MM.1S (cell line): ENCODE data around the gene NPHS1.

ENCODE experiments used
- DNase-seq: peaks from one replicate; pipeline ENCODE4 v3.0.0-alpha.2; 2015
- H2AFZ ChIP-seq: fragments of 300-600 bp; sonication (generic); 2 replicates; pipeline ENCODE4 v1.6.0; 2016; ENCODE audit warnings: antibody characterized with exemption, low read length
- H3F3A ChIP-seq: fragments of 300-600 bp; sonication (generic); 2 replicates; pipeline ENCODE4 v1.6.1; 2016; ENCODE audit warnings: mild to moderate bottlenecking, antibody characterized with exemption, low read length, moderate library complexity, mixed read lengths; ENCODE audit not compliant: insufficient read depth
- H3K27ac ChIP-seq: fragments of 300-600 bp; sonication (generic); 2 replicates; pipeline ENCODE4 v1.5.1; 2016; ENCODE audit warnings: mild to moderate bottlenecking, low read length
- H3K27me3 ChIP-seq: fragments of 300-600 bp; sonication (generic); replicated peaks from 2 replicates; pipeline ENCODE4 v1.6.0; 2016; ENCODE audit warnings: low read length; ENCODE audit not compliant: insufficient read depth
- H3K36me3 ChIP-seq: fragments of 300-600 bp; sonication (generic); replicated peaks from 2 replicates; pipeline ENCODE4 v1.6.1; 2016; ENCODE audit warnings: mild to moderate bottlenecking, low read length, mixed read lengths; ENCODE audit not compliant: insufficient read depth
- H3K4me1 ChIP-seq: fragments of 300-600 bp; sonication (generic); 2 replicates; pipeline ENCODE4 v1.6.1; 2016; ENCODE audit warnings: low read length, mixed read lengths
- H3K4me2 ChIP-seq: fragments of 300-600 bp; sonication (generic); 2 replicates; pipeline ENCODE4 v1.6.0; 2016; ENCODE audit warnings: low read depth, low read length
- H3K4me3 ChIP-seq: fragments of 300-600 bp; sonication (generic); 2 replicates; pipeline ENCODE4 v1.5.1; 2016; ENCODE audit warnings: low read length, mixed read lengths
- H3K79me2 ChIP-seq: fragments of 300-600 bp; sonication (generic); 2 replicates; pipeline ENCODE4 v1.6.1; 2016; ENCODE audit warnings: mixed run types, low read length, mixed read lengths
- H3K9ac ChIP-seq: fragments of 300-600 bp; sonication (generic); 2 replicates; pipeline ENCODE4 v1.6.1; 2016; ENCODE audit warnings: low read length, mixed read lengths
- H3K9me2 ChIP-seq: fragments of 300-600 bp; sonication (generic); replicated peaks from 2 replicates; pipeline ENCODE4 v1.6.1; 2016; ENCODE audit warnings: mild to moderate bottlenecking, low read length, mixed read lengths; ENCODE audit not compliant: insufficient read depth
- H3K9me3 ChIP-seq: fragments of 300-600 bp; sonication (generic); replicated peaks from 2 replicates; pipeline ENCODE4 v1.6.1; 2016; ENCODE audit warnings: mild to moderate bottlenecking, low read length, mixed read lengths; ENCODE audit not compliant: insufficient read depth
- H4K20me1 ChIP-seq: fragments of 300-600 bp; sonication (generic); 2 replicates; pipeline ENCODE4 v1.6.1; 2016; ENCODE audit warnings: mild to moderate bottlenecking, low read length, moderate library complexity, mixed read lengths; ENCODE audit not compliant: insufficient read depth
- CTCF ChIP-seq: fragments of 300-600 bp; sonication (generic); IDR thresholded peaks from 2 replicates; pipeline ENCODE4 v1.5.1; 2016; ENCODE audit warnings: antibody characterized with exemption, low read length, mixed read lengths
- EZH2 ChIP-seq: fragments of 300-600 bp; sonication (generic); optimal IDR thresholded peaks from 2 replicates; pipeline ENCODE3; 2017; ENCODE audit warnings: low read depth, mild to moderate bottlenecking, antibody characterized with exemption, low read length, mixed read lengths
- EZH2phosphoT487 ChIP-seq: fragments of 300-600 bp; sonication (generic); IDR thresholded peaks from 2 replicates; pipeline ENCODE4 v1.6.1; 2018; ENCODE audit warnings: antibody characterized with exemption, low read length

The NPHS1 gene

GRCh38 chr19:35789195-35789977 lies 62.9 kb downstream of the NPHS1 start:
- Histone ChIP-seq H3K9ac (no peak overlapping the region), H3K9me3 (no peaks in the 10 kb centered on the region), H3F3A (no peaks in the 10 kb centered on the region), H2AFZ (no peak overlapping the region), H3K36me3 (no peaks in the 10 kb centered on the region), H4K20me1 (no peaks in the 10 kb centered on the region), H3K4me3 (no peak overlapping the region), H3K79me2 (no peaks in the 10 kb centered on the region), H3K4me2 (no peak overlapping the region), H3K9me2 (no peaks in the 10 kb centered on the region), H3K27me3 (peaks cover 20% of the 10 kb centered on the region), H3K4me1 (no peaks in the 10 kb centered on the region), H3K27ac (no peak overlapping the region)
- TF ChIP-seq EZH2phosphoT487 (no peak), EZH2 (no peak), CTCF (no peak)
- DNase-seq, result no peak

- no peak overlapping the region for H3K27ac ChIP-seq
- no peaks in the 10 kb centered on the region for H3K4me1 ChIP-seq
- no peak for TF ChIP-seq CTCF
- no peak for TF ChIP-seq EZH2phosphoT487
- no peak for TF ChIP-seq EZH2
- H4K20me1 ChIP-seq, result no peaks in the 10 kb centered on the region
- DNase-seq, result no peak
- no peaks in the 10 kb centered on the region for H3K36me3 ChIP-seq
- no peaks in the 10 kb centered on the region for H3K79me2 ChIP-seq
- H3K4me3 ChIP-seq, result no peak overlapping the region
- no peaks in the 10 kb centered on the region for H3K9me3 ChIP-seq
- no peaks in the 10 kb centered on the region for H3K9me2 ChIP-seq
- H3K4me2 ChIP-seq, result no peak overlapping the region
- H2AFZ ChIP-seq, result no peak overlapping the region
- no peak overlapping the region for H3K9ac ChIP-seq
- H3F3A ChIP-seq, result no peaks in the 10 kb centered on the region
- peaks cover 15% of the 10 kb centered on the region for H3K27me3 ChIP-seq
Observed at GRCh38 chr19:35788205-35788960, 63.9 kb downstream of the NPHS1 start.

- TF ChIP-seq EZH2phosphoT487, result no peak
- no peak for TF ChIP-seq EZH2
- TF ChIP-seq CTCF, result no peak
- Histone ChIP-seq H3K9me3 (no peaks in the 10 kb centered on the region), H4K20me1 (no peaks in the 10 kb centered on the region), H3K4me2 (no peak overlapping the region), H3K79me2 (no peaks in the 10 kb centered on the region), H3K36me3 (no peaks in the 10 kb centered on the region), H3F3A (no peaks in the 10 kb centered on the region), H3K4me1 (no peaks in the 10 kb centered on the region), H3K9ac (no peak overlapping the region), H3K9me2 (no peaks in the 10 kb centered on the region), H3K27ac (no peak overlapping the region), H2AFZ (no peak overlapping the region), H3K27me3 (peaks cover 5% of the 10 kb centered on the region), H3K4me3 (no peak overlapping the region)
- no peak for DNase-seq
Observed at GRCh38 chr19:35787227-35787799, 65.0 kb downstream of the NPHS1 start.
